ENCODE measurements around the gene TRIM62.

The TRIM62 gene

GRCh38 chr1:33181921-33182341, at the start of gene TRIM62:
Gene TRIM62 (minus strand): TSS chr1:33182043. CDS start chr1:33181432, 611 bp downstream.
- DNase-seq = peak; percentile 97

GRCh38 chr1:33231166-33231565, 49.3 kb upstream of the TRIM62 start:
- DNase-seq = no peak

GRCh38 chr1:33228935-33229487, 47.2 kb upstream of the TRIM62 start:
- no peak for DNase-seq

- no peak for DNase-seq
Observed at GRCh38 chr1:33225586-33225985, 43.7 kb upstream of the TRIM62 start.

- no peak for DNase-seq
Observed at GRCh38 chr1:33224166-33224707, 42.4 kb upstream of the TRIM62 start.

GRCh38 chr1:33222381-33222780, 40.5 kb upstream of the TRIM62 start:
- DNase-seq = no peak

GRCh38 chr1:33221385-33221758, 39.5 kb upstream of the TRIM62 start:
- DNase-seq = no peak

- no peak for DNase-seq
Observed at GRCh38 chr1:33220676-33221384, 39.0 kb upstream of the TRIM62 start.

GRCh38 chr1:33219886-33220661, 38.2 kb upstream of the TRIM62 start:
- no peak for DNase-seq

GRCh38 chr1:33211972-33212371, 30.1 kb upstream of the TRIM62 start:
- DNase-seq = no peak

GRCh38 chr1:33206340-33206739, 24.5 kb upstream of the TRIM62 start:
- DNase-seq = no peak

- DNase-seq = no peak
Observed at GRCh38 chr1:33195556-33195955, 13.7 kb upstream of the TRIM62 start.

- DNase-seq = no peak
Observed at GRCh38 chr1:33191731-33192275, 10.0 kb upstream of the TRIM62 start.

- DNase-seq = no peak
Observed at GRCh38 chr1:33190701-33191100, 8.9 kb upstream of the TRIM62 start.

GRCh38 chr1:33188572-33189275, 6.9 kb upstream of the TRIM62 start:
- DNase-seq = no peak

GRCh38 chr1:33186936-33187335, 5.1 kb upstream of the TRIM62 start:
- no peak for DNase-seq

- DNase-seq = no peak
Observed at GRCh38 chr1:33185541-33185940, 3.7 kb upstream of the TRIM62 start.

- DNase-seq = no peak
Observed at GRCh38 chr1:33183306-33183705, 1.5 kb upstream of the TRIM62 start.

GRCh38 chr1:33182896-33183295, 1.1 kb upstream of the TRIM62 start:
- DNase-seq = no peak

GRCh38 chr1:33182401-33182841, 578 bp upstream of the TRIM62 start:
- peak; percentile 71 for DNase-seq

- peak; percentile 97 for DNase-seq
Observed at GRCh38 chr1:33180911-33181890, 642 bp downstream of the TRIM62 start.

Measured in NCI-H774 (cell line).